ENCODE data around the gene HERPUD1. TPM values are rescaled to one million over a fixed set of nuclear protein-coding genes. Genes with fewer than 3 reads are reported as not detected.

HERPUD1 gene
- total RNA-seq, 1 experiment from 2014 or later = 28.9 TPM

GRCh38 chr16:56988161-56988947, 56.4 kb downstream of the HERPUD1 start:
- Histone ChIP-seq H3K4me1 (ENCODE audit: insufficient read depth, low read length) (no peaks in the 10 kb centered on the region), H2BK5ac (ENCODE audit: insufficient read length, low read length) (no peak overlapping the region), H3K27ac (ENCODE audit: insufficient read length, low read depth, low read length) (no peak overlapping the region), H3K23ac (ENCODE audit: insufficient read length, low read depth, low read length) (no peak overlapping the region), H3T11ph (ENCODE audit: low read length) (no peak overlapping the region), H4K8ac (replicated peaks; ENCODE audit: insufficient read length, low read depth, low read length) (no peak overlapping the region), H3K9ac (ENCODE audit: extremely low read depth, insufficient read length, low read length) (no peak overlapping the region), H3K4me2 (ENCODE audit: insufficient read depth, insufficient read length, low read length) (peak overlapping the region; percentile 41), H3K79me2 (ENCODE audit: insufficient read depth, low read length) (no peaks in the 10 kb centered on the region), H2BK120ac (ENCODE audit: low read depth, low read length, poor library complexity, severe bottlenecking) (no peak overlapping the region), H2AFZ (ENCODE audit: low read length) (no peak overlapping the region), H3K4ac (ENCODE audit: low read depth, low read length) (no peak overlapping the region), H2AK5ac (ENCODE audit: insufficient read length, low read length) (no peak overlapping the region), H2BK20ac (ENCODE audit: low read depth, low read length, poor library complexity, severe bottlenecking) (no peak overlapping the region), H4K20me1 (ENCODE audit: control insufficient read depth, insufficient read depth, insufficient read length) (no peaks in the 10 kb centered on the region), H3K14ac (ENCODE audit: insufficient read depth, low read length) (no peak overlapping the region), H2BK12ac (ENCODE audit: insufficient read length, low read depth, low read length) (no peak overlapping the region), H3K56ac (ENCODE audit: insufficient read length, low read depth, low read length) (no peak overlapping the region), H4K91ac (ENCODE audit: insufficient read length, low read depth, low read length) (no peak overlapping the region), H4K5ac (ENCODE audit: insufficient read length, low read depth, low read length) (no peak overlapping the region), H3K27me3 (ENCODE audit: insufficient read depth, low read length) (peaks cover 6% of the 10 kb centered on the region; the same call in 1 of the 2 replicates), H3K9me3 (ENCODE audit: control insufficient read depth, low read depth, low read length) (no peaks in the 10 kb centered on the region), H2BK15ac (ENCODE audit: low read depth, low read length) (no peak overlapping the region), H3K79me1 (ENCODE audit: insufficient read depth, low read depth, low read length, poor library complexity, severe bottlenecking) (no peaks in the 10 kb centered on the region), H3K23me2 (ENCODE audit: insufficient read length, low read depth, low read length, poor library complexity, severe bottlenecking) (peaks cover 2% of the 10 kb centered on the region), H3K18ac (ENCODE audit: insufficient read length, low read depth, low read length) (no peak overlapping the region)
- peak overlapping the region; percentile 87 to 88 for H3K4me3 Mint-ChIP-seq
- no peaks in the 10 kb centered on the region; a peak in 1 of 7 replicates for H3K36me3 Mint-ChIP-seq (ENCODE audit: insufficient read depth in 1 of 3, low read depth in 3 of 3)
- no peak for TF ChIP-seq CTCF (conservative IDR thresholded peaks at IDR 0.05)
- no peak overlapping the region for H3K27ac Mint-ChIP-seq
- peaks cover 18 to 33% of the 10 kb centered on the region in 2 experiments for H3K4me1 Mint-ChIP-seq
- no peaks in the 10 kb centered on the region for H3K9me3 Mint-ChIP-seq
- WGBS (ENCODE audit: extremely low coverage, insufficient read length, low lambda C conversion rate) = no CpG with 5 or more reads among the region's 6 CpGs
- DNase-seq = no peak
- peaks cover 52% of the 10 kb centered on the region for H3K27me3 Mint-ChIP-seq (ENCODE audit: low read depth)

All from H9 (cell line).